Measurements from ENCODE around the gene PRCD.
"Not testable (repeated sequence)": the region's sequence is repeated elsewhere in the genome, so short reads cannot be mapped to it uniquely, and the experiment has no call there.

PRCD gene

DNA sequence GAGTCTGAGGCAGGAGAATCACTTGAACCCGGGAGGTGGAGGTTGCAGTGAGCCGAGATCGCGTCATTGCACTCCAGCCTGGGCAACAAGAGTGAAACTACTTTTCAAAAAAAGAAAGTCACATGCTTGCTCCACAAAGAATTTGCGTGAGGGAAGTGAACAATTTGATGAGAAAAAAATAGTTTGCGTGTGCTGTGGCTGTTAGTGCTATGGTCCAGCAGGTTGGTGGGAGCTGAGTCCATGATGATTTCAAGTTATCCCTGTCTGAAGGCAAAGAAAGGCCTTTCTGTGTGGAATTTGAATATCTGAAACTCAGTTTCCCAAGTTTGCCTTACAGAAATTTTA, 21.0 kb downstream of the PRCD start:
- H3K9me3 ChIP-seq (ENCODE audit: severe bottlenecking), result no peaks in the 10 kb centered on the region
- peaks cover 68% of the 10 kb centered on the region for H3K36me3 ChIP-seq
- TF ChIP-seq, protein P1, sequence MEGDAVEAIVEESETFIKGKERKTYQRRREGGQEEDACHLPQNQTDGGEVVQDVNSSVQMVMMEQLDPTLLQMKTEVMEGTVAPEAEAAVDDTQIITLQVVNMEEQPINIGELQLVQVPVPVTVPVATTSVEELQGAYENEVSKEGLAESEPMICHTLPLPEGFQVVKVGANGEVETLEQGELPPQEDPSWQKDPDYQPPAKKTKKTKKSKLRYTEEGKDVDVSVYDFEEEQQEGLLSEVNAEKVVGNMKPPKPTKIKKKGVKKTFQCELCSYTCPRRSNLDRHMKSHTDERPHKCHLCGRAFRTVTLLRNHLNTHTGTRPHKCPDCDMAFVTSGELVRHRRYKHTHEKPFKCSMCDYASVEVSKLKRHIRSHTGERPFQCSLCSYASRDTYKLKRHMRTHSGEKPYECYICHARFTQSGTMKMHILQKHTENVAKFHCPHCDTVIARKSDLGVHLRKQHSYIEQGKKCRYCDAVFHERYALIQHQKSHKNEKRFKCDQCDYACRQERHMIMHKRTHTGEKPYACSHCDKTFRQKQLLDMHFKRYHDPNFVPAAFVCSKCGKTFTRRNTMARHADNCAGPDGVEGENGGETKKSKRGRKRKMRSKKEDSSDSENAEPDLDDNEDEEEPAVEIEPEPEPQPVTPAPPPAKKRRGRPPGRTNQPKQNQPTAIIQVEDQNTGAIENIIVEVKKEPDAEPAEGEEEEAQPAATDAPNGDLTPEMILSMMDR (IDR thresholded peaks at IDR 0.05; ENCODE audit: low read depth, low read length), result no peak
- H3K27me3 ChIP-seq (ENCODE audit: insufficient read depth, low read depth, severe bottlenecking), result no peaks in the 10 kb centered on the region
- no peak for DNase-seq
- H3K4me3 ChIP-seq (ENCODE audit: low read depth, low read length), result no peak overlapping the region
- H3K27ac ChIP-seq, result no peak overlapping the region

DNA sequence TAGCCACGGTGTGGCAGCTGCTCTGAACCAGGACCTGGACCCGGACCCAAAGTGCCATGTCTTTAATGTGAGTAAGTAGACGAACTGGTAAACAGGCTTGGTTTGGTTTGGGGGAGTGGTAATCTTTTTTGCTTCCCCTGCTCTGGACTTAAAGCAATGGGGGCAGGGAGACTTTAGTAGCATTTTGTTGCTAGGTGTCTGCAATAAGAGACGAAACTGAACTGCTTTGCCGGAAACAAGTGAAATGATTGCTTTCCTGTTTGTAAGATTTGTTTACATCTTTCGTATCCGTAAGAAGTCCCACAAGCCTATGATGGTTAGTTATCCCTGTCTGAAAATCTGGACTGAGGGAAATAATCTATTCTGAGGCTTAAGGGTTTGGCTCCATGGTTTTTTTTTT, 21.5 kb downstream of the PRCD start:
- H3K9me3 ChIP-seq (ENCODE audit: severe bottlenecking), result no peaks in the 10 kb centered on the region
- no peaks in the 10 kb centered on the region for H3K27me3 ChIP-seq (ENCODE audit: insufficient read depth, low read depth, severe bottlenecking)
- H3K27ac ChIP-seq, result no peak overlapping the region
- H3K36me3 ChIP-seq, result peaks cover 73% of the 10 kb centered on the region
- H3K4me3 ChIP-seq (ENCODE audit: low read depth, low read length), result no peak overlapping the region
- TF ChIP-seq, protein P1 (IDR thresholded peaks at IDR 0.05; ENCODE audit: low read depth, low read length), result no peak
- no peak for DNase-seq

DNA sequence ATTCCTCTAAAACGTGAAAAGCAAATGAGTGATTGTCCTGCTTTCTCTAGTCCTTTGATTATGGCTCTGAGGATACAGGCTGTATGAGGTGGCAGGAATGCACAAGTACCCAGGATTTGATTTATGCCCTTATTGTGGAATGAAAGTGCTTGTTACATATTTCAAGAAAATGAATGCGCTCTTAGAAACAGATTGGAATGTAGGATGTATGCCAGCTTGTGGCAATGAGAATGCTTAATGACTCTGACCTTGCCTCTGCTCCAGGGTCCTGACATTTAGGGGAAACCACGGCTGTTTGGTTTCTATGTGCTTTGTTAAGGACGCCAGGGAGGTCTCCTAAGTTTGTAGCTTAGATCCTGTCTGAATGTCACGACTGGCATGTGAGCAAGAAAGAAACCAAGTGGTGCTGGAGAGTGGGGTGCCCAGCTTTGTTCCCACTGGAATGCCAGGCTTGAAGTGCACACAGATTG, 22.0 kb downstream of the PRCD start:
- H3K36me3 ChIP-seq, result peaks cover 78% of the 10 kb centered on the region
- no peaks in the 10 kb centered on the region for H3K27me3 ChIP-seq (ENCODE audit: insufficient read depth, low read depth, severe bottlenecking)
- no peak overlapping the region for H3K4me3 ChIP-seq (ENCODE audit: low read depth, low read length)
- TF ChIP-seq, protein P1 (IDR thresholded peaks at IDR 0.05; ENCODE audit: low read depth, low read length), result no peak
- H3K9me3 ChIP-seq (ENCODE audit: severe bottlenecking), result no peaks in the 10 kb centered on the region
- no peak for DNase-seq
- H3K27ac ChIP-seq, result no peak overlapping the region

DNA sequence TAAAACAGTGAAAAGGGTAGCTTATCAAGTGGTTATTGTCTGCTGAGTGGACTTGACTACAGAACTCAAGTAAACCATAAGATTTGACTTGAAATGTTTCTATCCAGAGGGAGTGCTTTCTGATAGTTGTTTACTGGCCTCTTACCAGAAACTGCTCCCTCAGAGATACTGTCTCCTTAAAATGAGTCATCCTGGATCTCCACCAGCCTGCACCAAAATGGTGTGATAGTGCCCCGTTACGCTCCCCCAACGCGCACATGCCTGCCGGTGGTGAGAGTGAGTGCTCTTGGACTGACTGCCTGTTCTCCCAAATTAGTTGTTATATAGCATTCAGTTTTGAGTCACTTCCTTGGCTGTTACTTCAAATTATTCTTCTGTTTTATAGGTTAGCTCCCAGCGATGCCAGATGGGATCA, 22.9 kb downstream of the PRCD start:
- Histone ChIP-seq H3K27me3 (ENCODE audit: insufficient read depth, low read depth, severe bottlenecking) (no peaks in the 10 kb centered on the region), H3K36me3 (peaks cover 85% of the 10 kb centered on the region), H3K27ac (peak overlapping the region; percentile 56), H3K9me3 (ENCODE audit: severe bottlenecking) (no peaks in the 10 kb centered on the region), H3K4me3 (ENCODE audit: low read depth, low read length) (no peak overlapping the region)
- DNase-seq, result no peak
- TF ChIP-seq, protein P1 (IDR thresholded peaks at IDR 0.05; ENCODE audit: low read depth, low read length), result no peak

DNA sequence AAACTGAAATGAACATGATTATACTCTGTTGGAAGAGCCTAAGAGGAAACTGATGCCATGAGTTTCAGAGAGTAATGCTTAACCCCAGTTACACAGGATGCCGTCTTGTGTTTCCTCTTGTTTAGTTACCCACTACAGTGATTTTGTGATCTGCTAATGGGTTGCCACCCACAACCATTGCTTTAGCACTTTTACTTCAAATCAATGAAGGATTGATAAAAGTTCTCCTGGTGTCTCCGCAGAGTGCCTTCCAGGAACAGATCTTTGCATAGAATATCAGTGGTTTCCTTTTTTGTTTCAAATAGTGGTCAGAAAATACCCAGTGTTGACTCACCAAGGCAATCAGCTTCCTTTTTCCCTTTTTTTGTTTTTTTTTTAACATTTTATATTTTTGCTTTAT, 23.5 kb downstream of the PRCD start:
- H3K36me3 ChIP-seq, result peaks cover 85% of the 10 kb centered on the region
- H3K27me3 ChIP-seq (ENCODE audit: insufficient read depth, low read depth, severe bottlenecking); DNase-seq; H3K9me3 ChIP-seq (ENCODE audit: severe bottlenecking); H3K27ac ChIP-seq; H3K4me3 ChIP-seq (ENCODE audit: low read depth, low read length): not testable (repeated sequence)

DNA sequence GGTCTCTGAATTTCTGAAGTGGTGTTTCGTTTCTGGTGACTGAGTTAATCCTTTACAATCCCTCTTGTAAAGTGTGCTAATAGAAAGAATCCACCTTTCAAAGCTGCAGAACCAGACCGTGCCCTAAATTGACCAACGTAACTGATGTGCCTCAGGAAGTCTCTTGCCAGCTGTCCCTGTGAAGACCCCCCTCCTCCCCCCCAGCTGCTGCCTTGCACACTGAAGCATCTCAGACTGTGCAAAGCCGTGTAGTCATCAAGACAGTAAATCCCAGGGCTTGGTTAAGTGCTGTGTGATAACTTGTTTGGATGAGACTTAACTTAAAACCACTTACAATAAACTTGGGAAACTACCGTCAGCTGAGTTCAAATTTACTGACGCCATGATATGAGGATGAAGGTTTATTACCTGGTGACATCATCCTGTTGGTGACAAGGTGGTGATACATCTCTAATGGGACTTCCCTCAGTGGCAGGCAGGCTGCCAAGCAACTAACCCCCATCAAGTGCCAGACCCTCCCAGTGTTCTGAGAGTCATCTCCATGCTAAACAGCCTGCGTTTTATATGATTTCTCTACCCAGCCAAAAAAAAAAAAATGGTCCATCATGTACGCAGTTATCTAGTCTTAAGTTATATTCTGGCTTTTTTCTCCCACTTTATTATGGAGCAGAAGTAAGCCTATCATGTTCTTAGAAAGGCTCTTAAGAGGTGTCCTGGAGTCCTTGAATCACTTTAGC, 25.3 kb downstream of the PRCD start:
- peaks cover 67% of the 10 kb centered on the region for H3K36me3 ChIP-seq
- H3K9me3 ChIP-seq (ENCODE audit: severe bottlenecking); H3K4me3 ChIP-seq (ENCODE audit: low read depth, low read length); H3K27me3 ChIP-seq (ENCODE audit: insufficient read depth, low read depth, severe bottlenecking): not testable (repeated sequence)
- DNase-seq, result peak; percentile 91
- H3K27ac ChIP-seq, result peak overlapping the region; percentile 83
